Heart left ventricle (tissue), 16 donors: ENCODE measurements around the gene DYNC1H1. TPM values are rescaled to one million over a fixed set of nuclear protein-coding genes. Genes with fewer than 3 reads are reported as not detected.

ENCODE experiments used
- ATAC-seq, 4 donors: fragments of 200-7000 bp; cut with Tn5 transposase; one replicate each; pipeline ENCODE4 v1.9.1; 2020 to 2022; ENCODE audit warnings: moderate library complexity in 4 of 4, mild to moderate bottlenecking in 3 of 4, moderate number of reproducible peaks in 1 of 4
- DNase-seq, 5 donors: peaks; one replicate each; pipeline ENCODE4 v3.0.0-alpha.2; 2020
- H3K27ac ChIP-seq, 12 donors: fragments of 200-600 bp; sonication (generic) in 4 of 12; one replicate each; pipeline versions ENCODE4 v1.5.0 to v1.8.0; 2016 to 2022; ENCODE audit warnings: mild to moderate bottlenecking in 2 of 12
- H3K27me3 ChIP-seq, 9 donors: fragments of 200-600 bp; sonication (generic) in 2 of 9; one replicate each; pipeline versions ENCODE4 v1.5.1 to v1.8.0; 2016 to 2022; ENCODE audit warnings: mild to moderate bottlenecking in 3 of 9
- H3K36me3 ChIP-seq, 9 donors: fragments of 200-600 bp; sonication (generic) in 2 of 9; one replicate each; pipeline versions ENCODE4 v1.5.0 to v1.8.0; 2018 to 2022; ENCODE audit warnings: mild to moderate bottlenecking in 2 of 9
- H3K4me1 ChIP-seq, 12 donors: fragments of 200-600 bp; sonication (generic) in 4 of 12; one replicate each; pipeline versions ENCODE4 v1.5.0 to v1.8.0; 2016 to 2022; ENCODE audit warnings: mild to moderate bottlenecking in 3 of 12
- H3K4me3 ChIP-seq, 12 donors: fragments of 200-600 bp; sonication (generic) in 4 of 12; one replicate each; pipeline versions ENCODE4 v1.5.0 to v1.8.0; 2017 to 2022; ENCODE audit warnings: mild to moderate bottlenecking in 9 of 12, moderate library complexity in 4 of 12
- H3K9me3 ChIP-seq, 12 donors: fragments of 200-600 bp; sonication (generic) in 4 of 12; one replicate each; pipeline versions ENCODE4 v1.5.0 to v1.8.0; 2016 to 2022; ENCODE audit warnings: mild to moderate bottlenecking in 1 of 12
- POLR2A ChIP-seq, 2 donors: fragments of 450-650 bp; IDR thresholded peaks; one replicate each; pipeline ENCODE4 v1.6.1; 2017; ENCODE audit warnings: antibody characterized with exemption in 2 of 2, mild to moderate bottlenecking in 2 of 2, moderate library complexity in 2 of 2
- WGBS, 4 donors: extraction: QIAGEN DNeasy Blood & Tissue Kit in 2 of 4; methylation state at CpG; one replicate each; pipeline versions ENCODE4 v1.1.5 to v1.1.7; 2013 to 2018; 5-methylcytosine and 5-hydroxymethylcytosine counted together
- intact Hi-C, 10 donors: fragments of 100-400 bp; cut with DNase I; formaldehyde crosslinking; loops; one replicate each; pipeline versions ENCODE4 v1.11.1 to v1.14.2; 2022
- polyA plus RNA-seq, 2 donors: library from polyadenylated mRNA; stranded (reverse); fragments of 200-250 nt; gene quantifications; one replicate each; pipeline ENCODE4 v1.2.3, GENCODE V29; 2013
- total RNA-seq, 9 donors: library from RNA; depleted of rRNA in 2 of 9; stranded (reverse); fragments of >200 nt in 2 of 9; fragmentation: NEBNext Ultra II Directional in 3 of 9; extraction: Animal tissue kit (Norgen Biotek cat#: 25700) in 3 of 9; gene quantifications; one replicate each; pipeline versions ENCODE4 v1.1.0 to v1.2.4, GENCODE V29; 2016 to 2023
- TF ChIP-seq, protein P1 (sequence below), 12 donors: fragments of 200-600 bp; sonication (generic) in 4 of 12; IDR thresholded peaks; one replicate each; pipeline versions ENCODE4 v1.5.0 to v1.8.0; 2018 to 2022; ENCODE audit warnings: antibody characterized with exemption in 12 of 12, mild to moderate bottlenecking in 5 of 12
- donor health status: ischemic (EF 13 %, LVEDD 7.1; RV severe dilation, severe dysfunction).
- donor health status: healthy with polysubstance abuse.
- donor health status: DM: no; HTN: yes; CAD: no.
- donor health status: DM: no; HTN: no; CAD: no.
- donor health status: ischemic (EF 25% LVEDD 6.9; RV normal size, moderate dysfunction).
- donor health status: ischemic (EF 25% LVEDD 5.7; RV mildly dilated, moderate dysfunction).
- donor health status: healthy.
- donor health status: DM: yes; HTN: yes; CAD: no.
- donor health status: ischemic (EF 35%, LVEDD 5.7; RV mildly dilated, moderate dysfunction).
- donor health status: nonischemic (EF 11% LVEDD 7.7; RV severe dilation, severe dysfunction).
- donor health status: DM: yes; HTN: yes; CAD: no.
- donor health status: PGD.
- donor health status: ischemic (EF 29% LVEDD 5.4; RV normal size, mild dysfunction).
- donor health status: nonischemic (EF 23%, LVEDD 6.1; RV moderate dilation, normal function).

Gene DYNC1H1
- total and polyA plus RNA-seq, 11 donors, result 164 to 942 (median 553) TPM

DNA sequence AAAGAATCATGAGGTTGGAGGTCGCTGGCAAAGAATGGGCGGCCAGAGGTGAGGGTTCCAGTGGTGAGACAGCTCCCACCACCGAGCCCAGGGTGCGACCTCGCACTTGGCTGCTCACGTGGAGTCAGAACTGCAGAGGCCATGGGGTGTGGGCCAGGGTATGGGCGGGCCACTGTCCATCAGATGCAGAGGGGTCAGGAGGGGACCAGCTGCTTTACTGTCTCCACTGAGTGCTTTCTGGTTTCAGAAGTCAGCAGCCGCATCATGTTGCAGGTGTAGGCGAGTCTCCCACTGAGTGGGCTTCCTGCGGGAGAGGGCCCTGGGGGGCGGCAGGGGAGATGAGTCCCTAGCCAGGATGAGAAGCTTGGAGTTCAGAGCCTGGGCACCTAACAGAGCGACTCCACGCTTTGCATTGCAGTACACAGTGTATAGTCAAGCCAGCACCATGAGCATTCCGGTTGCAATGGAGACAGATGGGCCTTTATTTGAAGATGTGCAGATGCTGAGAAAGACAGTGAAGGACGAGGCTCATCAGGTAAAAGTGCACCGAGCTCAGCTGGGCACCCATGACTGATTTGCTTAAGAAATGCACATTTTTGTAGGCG is 46.9 kb upstream of the DYNC1H1 start:
- intact Hi-C loops, result no loop called here
- Histone ChIP-seq H3K4me1 (peaks cover 0 to 6% (median 0%) of the 10 kb centered on the region in 12 donors), H3K36me3 (peaks cover 0 to 79% (median 66%) of the 10 kb centered on the region in 9 donors), H3K9me3 (no peaks in the 10 kb centered on the region), H3K27me3 (no peaks in the 10 kb centered on the region), H3K4me3 (no peak overlapping the region), H3K27ac (peak overlapping the region in 2 of 12 donors; percentile 28 to 48)
- DNase-seq (no peak), ATAC-seq (peak in 2 of 4 donors; percentile 18 to 30)
- 82 to 86% (median 83%) methylated on average over 17 of the region's 17 CpGs for whole genome bisulfite sequencing, 4 donors
- TF ChIP-seq, protein P1, sequence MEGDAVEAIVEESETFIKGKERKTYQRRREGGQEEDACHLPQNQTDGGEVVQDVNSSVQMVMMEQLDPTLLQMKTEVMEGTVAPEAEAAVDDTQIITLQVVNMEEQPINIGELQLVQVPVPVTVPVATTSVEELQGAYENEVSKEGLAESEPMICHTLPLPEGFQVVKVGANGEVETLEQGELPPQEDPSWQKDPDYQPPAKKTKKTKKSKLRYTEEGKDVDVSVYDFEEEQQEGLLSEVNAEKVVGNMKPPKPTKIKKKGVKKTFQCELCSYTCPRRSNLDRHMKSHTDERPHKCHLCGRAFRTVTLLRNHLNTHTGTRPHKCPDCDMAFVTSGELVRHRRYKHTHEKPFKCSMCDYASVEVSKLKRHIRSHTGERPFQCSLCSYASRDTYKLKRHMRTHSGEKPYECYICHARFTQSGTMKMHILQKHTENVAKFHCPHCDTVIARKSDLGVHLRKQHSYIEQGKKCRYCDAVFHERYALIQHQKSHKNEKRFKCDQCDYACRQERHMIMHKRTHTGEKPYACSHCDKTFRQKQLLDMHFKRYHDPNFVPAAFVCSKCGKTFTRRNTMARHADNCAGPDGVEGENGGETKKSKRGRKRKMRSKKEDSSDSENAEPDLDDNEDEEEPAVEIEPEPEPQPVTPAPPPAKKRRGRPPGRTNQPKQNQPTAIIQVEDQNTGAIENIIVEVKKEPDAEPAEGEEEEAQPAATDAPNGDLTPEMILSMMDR (IDR thresholded peaks at IDR 0.05), result no peak
- no peak for TF ChIP-seq POLR2A (IDR thresholded peaks at IDR 0.05)

GRCh38 chr14:101918065-101918989 is 46.0 kb upstream of the DYNC1H1 start:
- H3K27me3 ChIP-seq, result no peaks in the 10 kb centered on the region
- H3K36me3 ChIP-seq, result peaks cover 0 to 79% (median 66%) of the 10 kb centered on the region in 9 donors
- no peak for DNase-seq
- no peaks in the 10 kb centered on the region for H3K9me3 ChIP-seq
- intact Hi-C loops, result no loop called here
- WGBS, 4 donors, result 77 to 85% (median 81%) methylated on average over 13 to 18 of the region's 22 CpGs
- no peak for ATAC-seq
- H3K4me3 ChIP-seq, result no peak overlapping the region
- peaks cover 0 to 6% (median 0%) of the 10 kb centered on the region in 12 donors for H3K4me1 ChIP-seq
- TF ChIP-seq, protein P1 (IDR thresholded peaks at IDR 0.05), result no peak
- TF ChIP-seq POLR2A (IDR thresholded peaks at IDR 0.05), result no peak
- no peak overlapping the region for H3K27ac ChIP-seq

DNA sequence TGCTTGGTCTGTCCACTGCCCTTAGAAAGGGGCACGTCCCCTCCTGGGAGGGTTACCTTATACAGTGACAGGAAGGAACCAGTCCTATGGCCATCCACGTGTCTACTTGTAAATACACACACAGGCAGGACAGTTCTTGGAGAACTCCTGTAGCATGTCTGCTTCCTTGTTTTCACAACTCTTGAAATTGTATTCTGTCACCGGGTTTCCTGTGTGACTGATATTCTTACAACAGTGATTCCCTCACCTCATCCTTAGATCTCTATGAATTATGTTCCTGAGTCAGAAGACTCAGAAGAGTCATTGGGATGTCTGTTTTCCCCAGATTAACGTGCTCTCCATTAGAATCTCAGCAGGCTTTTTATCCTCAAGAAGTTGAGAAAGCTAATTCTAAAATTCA is 44.1 kb upstream of the DYNC1H1 start:
- no peak overlapping the region for H3K27ac ChIP-seq
- intact Hi-C loops, result no loop called here
- ATAC-seq (no peak), DNase-seq (no peak)
- peaks cover 0 to 78% (median 52%) of the 10 kb centered on the region in 9 donors for H3K36me3 ChIP-seq
- peaks cover 0 to 6% (median 0%) of the 10 kb centered on the region in 12 donors for H3K4me1 ChIP-seq
- 62 to 79% (median 72%) methylated on average over 4 of the region's 4 CpGs for WGBS, 4 donors
- H3K4me3 ChIP-seq, result no peak overlapping the region
- TF ChIP-seq, protein P1 (IDR thresholded peaks at IDR 0.05), result no peak
- no peak for TF ChIP-seq POLR2A (IDR thresholded peaks at IDR 0.05)
- H3K9me3 ChIP-seq, result no peaks in the 10 kb centered on the region
- H3K27me3 ChIP-seq, result no peaks in the 10 kb centered on the region

- no peaks in the 10 kb centered on the region for H3K27me3 ChIP-seq
- ATAC-seq (no peak), DNase-seq (no peak)
- intact Hi-C loops, result no loop called here
- peaks cover 0 to 76% (median 56%) of the 10 kb centered on the region in 9 donors for H3K36me3 ChIP-seq
- no peak overlapping the region for H3K27ac ChIP-seq
- H3K4me1 ChIP-seq, result peaks cover 0 to 19% (median 12%) of the 10 kb centered on the region in 12 donors
- H3K4me3 ChIP-seq, result no peak overlapping the region
- WGBS, 4 donors, result 86 to 90% (median 87%) methylated on average over 7 of the region's 7 CpGs
- TF ChIP-seq POLR2A (IDR thresholded peaks at IDR 0.05), result no peak
- TF ChIP-seq, protein P1 (IDR thresholded peaks at IDR 0.05), result no peak
- no peaks in the 10 kb centered on the region for H3K9me3 ChIP-seq
These were observed 41.5 kb upstream of the DYNC1H1 start for GRCh38 chr14:101922866-101923265.
